Right ventricle myocardium inferior (tissue), 1 donor: ENCODE measurements around the gene ADCY2. TPM values are rescaled to one million over a fixed set of nuclear protein-coding genes. Genes with fewer than 3 reads are reported as not detected.

ENCODE experiments used
- ATAC-seq: fragments of 200-7000 bp; cut with Tn5 transposase; one replicate; pipeline ENCODE4 v1.9.1; 2020; ENCODE audit warnings: mild to moderate bottlenecking, moderate library complexity
- DNase-seq: peaks from one replicate; pipeline ENCODE4 v3.0.0; 2021; ENCODE audit errors: missing footprints
- intact Hi-C: fragments of 100-400 bp; cut with DNase I; formaldehyde crosslinking; loops from one replicate; pipeline ENCODE4 v1.11.0; 2022
- total RNA-seq: library from RNA; stranded (reverse); fragmentation: NEBNext Ultra II Directional; extraction: Animal tissue kit (Norgen Biotek cat#: 25700); gene quantifications from one replicate; pipeline ENCODE4 v1.2.1, GENCODE V29; 2021
- donor health status: DM: no; HTN: yes; CAD: no; lungs with severe emphysema.

The ADCY2 gene
- total RNA-seq, 1 donor from 2014 or later, result 0.19 TPM

DNA sequence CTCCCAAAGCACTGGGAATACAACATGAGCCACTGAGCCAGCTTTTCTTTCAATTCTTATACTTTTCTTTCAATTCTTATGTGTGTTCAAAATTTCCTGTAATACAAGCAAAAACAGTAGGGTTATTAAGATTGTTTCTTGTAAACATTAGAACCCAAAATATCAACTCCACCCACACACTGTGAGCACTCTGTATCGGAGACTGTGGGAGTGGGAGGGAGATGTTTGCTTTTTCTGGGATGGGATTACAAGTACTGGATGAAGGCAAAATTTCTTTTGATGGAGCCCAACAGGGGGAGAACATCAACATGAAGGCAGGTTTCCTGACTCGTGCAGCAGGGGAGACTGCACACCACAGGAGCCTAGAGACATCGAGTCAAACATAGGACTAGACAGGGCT, 459.7 kb downstream of the ADCY2 start:
- DNase-seq (no peak), ATAC-seq (no peak)
- intact Hi-C loops, result no loop called here

GRCh38 chr5:7856855-7857254, 460.9 kb downstream of the ADCY2 start:
- DNase-seq (no peak), ATAC-seq (peak; percentile 50)
- intact Hi-C loops, result no loop called here

- no peak for DNase-seq
- ATAC-seq, result no peak
- intact Hi-C loops, result no loop called here
These were observed 461.4 kb downstream of the ADCY2 start for GRCh38 chr5:7857361-7857760.

- intact Hi-C loops, result no loop called here
- DNase-seq, result no peak
- ATAC-seq, result no peak
These were observed 462.1 kb downstream of the ADCY2 start for GRCh38 chr5:7857926-7858632.

DNA sequence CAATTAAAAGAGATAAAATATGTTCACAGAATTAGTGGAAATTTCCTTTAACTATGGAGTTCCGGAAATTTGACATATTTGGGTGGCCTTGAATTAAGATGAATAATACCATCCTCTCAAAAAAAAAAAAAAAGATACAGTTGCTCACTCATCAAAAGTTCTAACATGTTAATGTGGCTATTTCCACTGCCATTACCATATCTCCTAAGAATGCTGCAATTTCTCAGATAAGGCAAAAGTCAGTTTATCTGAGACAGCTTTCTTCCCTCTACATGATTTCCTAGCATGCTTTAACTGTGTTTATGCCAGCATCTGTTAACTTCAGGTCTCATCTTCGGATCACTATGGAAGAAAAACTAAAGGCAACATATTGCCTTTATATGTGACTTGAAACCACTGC, 470.3 kb downstream of the ADCY2 start:
- DNase-seq (no peak), ATAC-seq (no peak)
- intact Hi-C loops, result no loop called here

DNA sequence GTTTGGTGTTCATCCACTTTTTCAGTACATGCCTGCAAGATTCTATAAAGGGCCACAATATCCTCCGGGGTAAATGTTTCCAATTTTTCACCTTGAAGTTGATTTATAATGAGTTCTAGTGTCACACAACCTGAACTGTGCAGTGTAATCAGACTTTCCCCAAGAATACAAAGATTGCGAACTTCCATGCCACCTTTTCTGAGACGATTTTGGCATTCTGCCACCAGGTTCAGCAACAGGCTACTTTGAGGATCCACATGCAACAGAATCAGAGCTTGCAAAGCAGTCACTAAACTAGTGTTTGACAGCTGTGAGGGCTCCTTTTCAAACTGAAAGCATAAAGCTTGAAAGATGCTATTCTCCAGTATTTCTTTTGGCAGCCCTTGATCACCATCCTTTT, 471.3 kb downstream of the ADCY2 start:
- ATAC-seq (no peak), DNase-seq (no peak)
- intact Hi-C loops, result no loop called here

GRCh38 chr5:7868427-7868772, 472.5 kb downstream of the ADCY2 start:
- ATAC-seq, result no peak
- intact Hi-C loops, result no loop called here
- DNase-seq, result no peak

- peak; percentile 100 for ATAC-seq
- intact Hi-C loops, result no loop called here
- DNase-seq, result peak; percentile 96
These were observed 473.0 kb downstream of the ADCY2 start, which contains the start of the genes FASTKD3 and MTRR for GRCh38 chr5:7868773-7869473. TSS of gene FASTKD3 (minus strand) at chr5:7869031. CDS start at chr5:7868083, 948 bp downstream. TSS of gene MTRR (plus strand) at chr5:7869148. CDS start at chr5:7870795, 1,647 bp downstream.

GRCh38 chr5:7869474-7870136, 473.7 kb downstream of the ADCY2 start:
- ATAC-seq (peak; percentile 56), DNase-seq (no peak)

DNA sequence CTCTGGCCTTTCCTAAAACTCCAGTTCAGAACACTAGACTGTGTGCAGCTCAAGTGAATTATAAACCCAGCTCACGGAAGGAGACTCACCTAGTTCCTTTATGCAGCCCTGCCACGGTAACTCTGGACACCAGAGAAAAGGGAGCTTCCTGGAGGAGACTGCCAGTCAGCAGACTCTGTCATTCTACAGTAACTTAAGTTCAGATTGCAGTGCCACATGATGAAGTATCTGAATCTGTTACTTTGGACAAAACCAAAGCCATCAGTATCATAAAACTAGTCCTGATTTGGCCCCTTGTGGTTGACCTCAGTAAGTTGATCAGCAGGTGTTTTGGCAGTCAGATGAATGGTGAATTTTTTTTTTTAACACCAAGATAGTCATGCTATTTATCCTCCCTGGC, 475.7 kb downstream of the ADCY2 start:
- no peak for ATAC-seq
- intact Hi-C loops, result no loop called here
- no peak for DNase-seq

More at GRCh38 chr5:7869474-7870136, 473.7 kb downstream of the ADCY2 start:
- intact Hi-C loops, result no loop called here

- intact Hi-C loops, result no loop called here
- DNase-seq (no peak), ATAC-seq (no peak)
These were observed 476.7 kb downstream of the ADCY2 start for GRCh38 chr5:7872517-7873130.

GRCh38 chr5:7873216-7873615, 477.3 kb downstream of the ADCY2 start:
- ATAC-seq (no peak), DNase-seq (no peak)
- intact Hi-C loops, result no loop called here

GRCh38 chr5:7874639-7875038, 478.7 kb downstream of the ADCY2 start:
- DNase-seq (no peak), ATAC-seq (no peak)
- intact Hi-C loops, result no loop called here

DNA sequence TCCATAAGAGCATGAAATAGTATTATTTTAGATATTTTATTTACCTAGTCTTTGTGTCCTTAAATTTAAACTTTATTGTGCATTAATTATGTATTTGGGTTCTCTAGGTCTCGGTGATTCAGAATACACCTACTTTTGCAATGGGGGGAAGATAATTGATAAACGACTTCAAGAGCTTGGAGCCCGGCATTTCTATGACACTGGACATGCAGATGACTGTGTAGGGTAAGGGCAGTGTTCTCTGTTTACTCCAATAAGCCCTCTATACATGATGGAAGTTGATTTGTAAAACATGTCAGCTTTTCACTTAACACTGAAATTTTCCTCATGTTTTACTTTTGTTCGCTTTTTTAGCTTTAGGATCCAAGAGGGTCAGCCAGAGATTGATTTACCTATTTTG, 479.2 kb downstream of the ADCY2 start:
- DNase-seq (no peak), ATAC-seq (no peak)
- intact Hi-C loops, result no loop called here

GRCh38 chr5:7876867-7877266, 480.9 kb downstream of the ADCY2 start:
- ATAC-seq, result no peak
- intact Hi-C loops, result no loop called here
- no peak for DNase-seq

DNA sequence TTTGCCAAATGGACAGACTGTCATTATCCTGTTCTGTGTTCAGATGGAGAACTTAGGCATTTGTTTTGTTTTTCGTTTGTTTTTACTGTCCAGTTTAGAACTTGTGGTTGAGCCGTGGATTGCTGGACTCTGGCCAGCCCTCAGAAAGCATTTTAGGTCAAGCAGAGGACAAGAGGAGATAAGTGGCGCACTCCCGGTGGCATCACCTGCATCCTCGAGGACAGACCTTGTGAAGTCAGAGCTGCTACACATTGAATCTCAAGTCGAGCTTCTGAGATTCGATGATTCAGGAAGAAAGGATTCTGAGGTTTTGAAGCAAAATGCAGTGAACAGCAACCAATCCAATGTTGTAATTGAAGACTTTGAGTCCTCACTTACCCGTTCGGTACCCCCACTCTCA, 481.9 kb downstream of the ADCY2 start:
- intact Hi-C loops, result no loop called here
- ATAC-seq (no peak), DNase-seq (no peak)

- intact Hi-C loops, result no loop called here
- ATAC-seq (no peak), DNase-seq (no peak)
These were observed 482.5 kb downstream of the ADCY2 start for GRCh38 chr5:7878381-7878873.
